ENCODE measurements around the gene GPR62. TPM values are rescaled to one million over a fixed set of nuclear protein-coding genes. Genes with fewer than 3 reads are reported as not detected.

The GPR62 gene
- total and polyA plus RNA-seq, 7 donors = 0.03 to 1.1 (median 0.71) TPM; not detected in 4

DNA sequence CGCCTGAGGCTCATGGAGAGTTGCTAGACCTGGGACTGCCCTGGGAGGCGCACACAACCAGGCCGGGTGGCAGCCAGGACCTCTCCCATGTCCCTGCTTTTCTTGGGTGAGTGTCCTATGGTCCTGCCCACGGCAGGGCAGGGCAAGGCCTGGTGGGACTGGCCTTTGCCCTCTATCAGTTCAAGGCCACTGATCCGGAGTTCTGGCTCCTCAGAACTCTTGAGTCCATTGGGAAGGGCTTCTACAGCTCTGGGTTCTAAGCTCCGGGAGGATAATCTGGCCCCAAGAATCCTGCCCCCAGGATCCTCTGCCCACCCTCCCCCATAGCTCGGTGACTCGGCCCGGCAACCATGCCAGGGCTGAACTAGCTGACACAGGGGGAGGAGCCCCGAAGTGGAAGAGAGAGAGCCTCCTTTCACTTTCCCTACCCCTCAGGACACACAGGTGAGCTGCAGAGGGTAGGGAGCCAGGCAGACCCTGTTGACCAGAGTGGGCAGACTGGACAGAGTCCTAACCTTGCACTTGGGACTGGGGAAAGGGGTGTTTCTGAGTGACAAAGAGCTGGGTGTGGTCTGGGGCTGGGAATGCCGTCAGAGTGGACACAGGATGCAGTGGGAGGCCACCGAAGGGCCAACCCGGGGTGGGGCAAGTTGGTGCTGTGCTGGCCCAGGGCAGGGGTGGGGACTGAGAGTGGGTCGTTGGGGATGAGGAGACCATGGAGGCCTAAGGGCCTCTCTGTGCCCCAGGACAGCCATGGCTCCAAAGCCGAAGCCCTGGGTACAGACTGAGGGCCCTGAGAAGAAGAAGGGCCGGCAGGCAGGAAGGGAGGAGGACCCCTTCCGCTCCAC lies 12.4 kb upstream of the GPR62 start:
- TF ChIP-seq POLR2AphosphoS5 (IDR thresholded peaks at IDR 0.05) = peak in 2 of 4 donors; percentile 19 to 28
- TF ChIP-seq, protein P1, sequence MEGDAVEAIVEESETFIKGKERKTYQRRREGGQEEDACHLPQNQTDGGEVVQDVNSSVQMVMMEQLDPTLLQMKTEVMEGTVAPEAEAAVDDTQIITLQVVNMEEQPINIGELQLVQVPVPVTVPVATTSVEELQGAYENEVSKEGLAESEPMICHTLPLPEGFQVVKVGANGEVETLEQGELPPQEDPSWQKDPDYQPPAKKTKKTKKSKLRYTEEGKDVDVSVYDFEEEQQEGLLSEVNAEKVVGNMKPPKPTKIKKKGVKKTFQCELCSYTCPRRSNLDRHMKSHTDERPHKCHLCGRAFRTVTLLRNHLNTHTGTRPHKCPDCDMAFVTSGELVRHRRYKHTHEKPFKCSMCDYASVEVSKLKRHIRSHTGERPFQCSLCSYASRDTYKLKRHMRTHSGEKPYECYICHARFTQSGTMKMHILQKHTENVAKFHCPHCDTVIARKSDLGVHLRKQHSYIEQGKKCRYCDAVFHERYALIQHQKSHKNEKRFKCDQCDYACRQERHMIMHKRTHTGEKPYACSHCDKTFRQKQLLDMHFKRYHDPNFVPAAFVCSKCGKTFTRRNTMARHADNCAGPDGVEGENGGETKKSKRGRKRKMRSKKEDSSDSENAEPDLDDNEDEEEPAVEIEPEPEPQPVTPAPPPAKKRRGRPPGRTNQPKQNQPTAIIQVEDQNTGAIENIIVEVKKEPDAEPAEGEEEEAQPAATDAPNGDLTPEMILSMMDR (IDR thresholded peaks at IDR 0.05) = no peak

DNA sequence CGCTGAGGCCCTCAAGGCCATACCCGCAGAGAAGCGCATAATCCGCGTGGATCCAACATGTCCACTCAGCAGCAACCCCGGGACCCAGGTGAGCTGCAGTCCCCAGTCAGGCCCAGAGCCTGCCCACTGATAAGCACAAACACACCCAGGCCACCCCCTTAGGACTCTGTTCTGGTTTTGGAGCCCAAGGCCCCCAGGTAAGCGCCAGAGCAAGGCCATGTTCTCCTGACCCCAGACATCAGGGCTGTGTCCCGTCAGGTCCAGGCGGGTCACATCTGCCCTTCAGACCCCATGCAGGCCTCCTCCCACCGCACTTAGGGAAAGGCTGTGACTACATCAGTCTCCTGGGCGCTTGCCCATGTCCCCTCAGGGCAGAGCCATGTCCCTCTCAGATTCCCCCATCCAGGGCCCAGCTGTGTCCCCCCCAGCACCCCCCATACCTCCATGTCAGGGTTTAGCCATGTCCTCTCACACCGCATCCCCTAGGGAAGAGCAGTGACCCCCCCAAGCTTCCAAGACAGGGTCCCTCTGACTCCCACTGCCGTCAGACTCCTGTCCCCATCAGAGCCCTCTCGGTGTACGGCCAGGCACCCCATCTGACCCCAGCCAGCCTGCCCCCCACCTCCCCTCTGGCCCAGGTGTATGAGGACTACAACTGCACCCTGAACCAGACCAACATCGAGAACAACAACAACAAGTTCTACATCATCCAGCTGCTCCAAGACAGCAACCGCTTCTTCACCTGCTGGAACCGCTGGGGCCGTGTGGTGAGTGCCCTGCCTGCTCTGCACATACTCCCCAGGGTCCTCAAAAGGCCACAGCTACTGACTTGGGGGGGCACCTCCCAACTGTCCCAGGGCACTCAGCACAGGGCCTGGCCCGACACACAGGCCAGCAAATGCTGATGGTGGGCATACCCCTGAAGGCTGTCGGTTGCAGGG lies 11.5 kb upstream of the GPR62 start:
- Histone ChIP-seq H3K9me3 (no peaks in the 10 kb centered on the region), H3K27me3 (no peaks in the 10 kb centered on the region), H3K36me3 (peaks cover 0 to 43% (median 3%) of the 10 kb centered on the region in 4 donors), H3K4me3 (peak overlapping the region in 3 of 4 donors; percentile 52 to 78 (median 56)), H3K27ac (peak overlapping the region; percentile 89 to 97 (median 96)), H3K4me1 (peaks cover 0 to 37% (median 33%) of the 10 kb centered on the region in 4 donors)
- TF ChIP-seq POLR2A (IDR thresholded peaks at IDR 0.05) (no peak), EP300 (IDR thresholded peaks at IDR 0.05) (no peak), POLR2AphosphoS5 (IDR thresholded peaks at IDR 0.05) (no peak)
- TF ChIP-seq, protein P1 (IDR thresholded peaks at IDR 0.05) = no peak
- WGBS, 2 donors = 94 to 96% methylated on average over 21 of the region's 21 CpGs
- peak; percentile 66 for DNase-seq
- intact Hi-C loops (cut with DNase I) = loop anchor here (2.0 to 10.0 kb wide), 6 partner anchors 113 to 1939 kb away; partner anchors contain the start of genes ACTR8, ALAS1, DUSP7 and POC1A

More for the DNA sequence above, 12.4 kb upstream of the GPR62 start:
- peak; percentile 81 for DNase-seq
- intact Hi-C loops (cut with DNase I) = loop anchor here (1.0 to 10.0 kb wide), 9 partner anchors 24 to 1939 kb away; partner anchors contain the start of genes ABHD14B, ACTR8, ALAS1 and DUSP7
- H3K4me3 ChIP-seq = peak overlapping the region; percentile 39 to 78 (median 54)
- peaks cover 2 to 40% (median 5%) of the 10 kb centered on the region in 4 donors for H3K36me3 ChIP-seq
- no peaks in the 10 kb centered on the region for H3K9me3 ChIP-seq
- no peaks in the 10 kb centered on the region for H3K27me3 ChIP-seq
- peak overlapping the region; percentile 89 to 97 (median 96) for H3K27ac ChIP-seq
- H3K4me1 ChIP-seq = peaks cover 0 to 37% (median 33%) of the 10 kb centered on the region in 4 donors
- WGBS, 2 donors = 24 to 50% methylated on average over 17 of the region's 17 CpGs

DNA sequence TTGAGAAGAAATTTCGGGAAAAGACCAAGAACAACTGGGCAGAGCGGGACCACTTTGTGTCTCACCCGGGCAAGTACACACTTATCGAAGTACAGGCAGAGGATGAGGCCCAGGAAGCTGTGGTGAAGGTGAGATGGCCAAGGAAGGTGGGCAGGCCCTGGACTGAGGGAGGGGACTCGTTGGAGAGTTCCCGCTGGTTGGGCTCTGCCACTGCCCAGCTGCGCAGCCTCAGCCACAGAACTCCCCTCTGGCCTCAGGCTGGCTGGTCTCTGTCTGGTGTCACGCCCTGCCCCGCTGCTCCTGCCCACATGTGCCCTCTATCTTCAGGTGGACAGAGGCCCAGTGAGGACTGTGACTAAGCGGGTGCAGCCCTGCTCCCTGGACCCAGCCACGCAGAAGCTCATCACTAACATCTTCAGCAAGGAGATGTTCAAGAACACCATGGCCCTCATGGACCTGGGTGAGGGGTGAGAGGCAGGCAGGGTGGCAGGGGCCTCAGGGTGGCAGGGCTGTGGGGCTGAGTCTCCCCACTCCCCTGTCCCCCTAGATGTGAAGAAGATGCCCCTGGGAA lies 10.6 kb upstream of the GPR62 start:
- DNase-seq = peak; percentile 55
- Histone ChIP-seq H3K9me3 (no peaks in the 10 kb centered on the region), H3K27ac (no peak overlapping the region), H3K4me3 (no peak overlapping the region), H3K36me3 (peaks cover 0 to 44% (median 3%) of the 10 kb centered on the region in 4 donors), H3K4me1 (peaks cover 0 to 34% (median 30%) of the 10 kb centered on the region in 4 donors), H3K27me3 (no peaks in the 10 kb centered on the region)
- intact Hi-C loops (cut with DNase I) = loop anchor here (5.0 to 10.0 kb wide), 5 partner anchors 178 to 1938 kb away; partner anchors contain the start of genes ACTR8, ALAS1 and POC1A
- TF ChIP-seq, protein P1 (IDR thresholded peaks at IDR 0.05) = no peak
- TF ChIP-seq POLR2AphosphoS5 (IDR thresholded peaks at IDR 0.05) (no peak), POLR2A (IDR thresholded peaks at IDR 0.05) (no peak), EP300 (IDR thresholded peaks at IDR 0.05) (no peak)
- 92 to 94% methylated on average over 11 of the region's 11 CpGs for WGBS, 2 donors

All from sigmoid colon (tissue), 7 donors.